Activated CD8-positive, alpha-beta T cell treated with anti-CD3 and anti-CD28 coated beads, Interleukin-2, amount 10 ng/mL, durations not matched to agents 7 days and 5 days (primary cell): ENCODE results near the gene AGPAT2. TPM values are rescaled to one million over a fixed set of nuclear protein-coding genes. Genes with fewer than 3 reads are reported as not detected.
"Not testable (repeated sequence)": the region's sequence is repeated elsewhere in the genome, so short reads cannot be mapped to it uniquely, and the experiment has no call there.

Experiments
- ATAC-seq: fragments of 150-1000 bp; cut with Tn5 transposase; one replicate; pipeline ENCODE4 v1.10.0; 2021; ENCODE audit warnings: moderate library complexity
- CTCF ChIA-PET: fragments of 350-600 bp; sonication (Branson Sonifier 250); formaldehyde crosslinking; loops from one replicate; lab custom pipeline; 2021; ENCODE audit warnings: antibody characterized with exemption; lab: Charles Lee
- POLR2A ChIA-PET: fragments of 350-600 bp; sonication (Branson Sonifier 250); formaldehyde crosslinking; loops from one replicate; lab custom pipeline; 2021; ENCODE audit warnings: antibody characterized with exemption; lab: Charles Lee
- DNase-seq: peaks from one replicate; pipeline ENCODE4 v3.0.0-alpha.2; 2020
- H3K27ac Mint-ChIP-seq: one replicate; pipeline ENCODE4 v1.8.0; 2021; ENCODE audit warnings: mild to moderate bottlenecking, mixed read lengths
- H3K27me3 Mint-ChIP-seq: one replicate; pipeline ENCODE4 v1.8.0; 2021; ENCODE audit warnings: low read depth, mixed read lengths
- H3K36me3 Mint-ChIP-seq: one replicate; pipeline ENCODE4 v1.8.0; 2021; ENCODE audit warnings: low read depth, mixed read lengths
- H3K4me1 Mint-ChIP-seq: one replicate; pipeline ENCODE4 v1.8.0; 2021; ENCODE audit warnings: low read depth, mixed read lengths
- H3K4me3 Mint-ChIP-seq: one replicate; pipeline ENCODE4 v1.8.0; 2021; ENCODE audit warnings: mild to moderate bottlenecking, mixed read lengths
- H3K9me3 Mint-ChIP-seq: one replicate; pipeline ENCODE4 v1.8.0; 2022; ENCODE audit warnings: mixed read lengths; ENCODE audit not compliant: insufficient read depth
- total RNA-seq, 2 experiments: library from RNA; stranded (reverse); gene quantifications; one replicate each; pipeline ENCODE4 v1.2.3, GENCODE V29; 2021

Gene AGPAT2
- total RNA-seq, 2 experiments from 2014 or later = 32.7 to 33.7 TPM

GRCh38 chr9:136711219-136711648, 24.0 kb upstream of the AGPAT2 start:
- DNase-seq, ATAC-seq, H3K27ac Mint-ChIP-seq, POLR2A ChIA-PET, H3K36me3 Mint-ChIP-seq, H3K9me3 Mint-ChIP-seq, H3K4me3 Mint-ChIP-seq, H3K4me1 Mint-ChIP-seq: not testable (repeated sequence)
- H3K27me3 Mint-ChIP-seq = peaks cover 34% of the 10 kb centered on the region
- CTCF ChIA-PET = interaction anchor here (1.0 kb wide), 1 partner anchor 9 kb away, joined by 3 read pairs; no protein-coding TSS in a partner anchor

- CTCF ChIA-PET = no interaction called here
- POLR2A ChIA-PET = no interaction called here
Measured at GRCh38 chr9:136710543-136710942, 23.3 kb upstream of the AGPAT2 start.

DNA sequence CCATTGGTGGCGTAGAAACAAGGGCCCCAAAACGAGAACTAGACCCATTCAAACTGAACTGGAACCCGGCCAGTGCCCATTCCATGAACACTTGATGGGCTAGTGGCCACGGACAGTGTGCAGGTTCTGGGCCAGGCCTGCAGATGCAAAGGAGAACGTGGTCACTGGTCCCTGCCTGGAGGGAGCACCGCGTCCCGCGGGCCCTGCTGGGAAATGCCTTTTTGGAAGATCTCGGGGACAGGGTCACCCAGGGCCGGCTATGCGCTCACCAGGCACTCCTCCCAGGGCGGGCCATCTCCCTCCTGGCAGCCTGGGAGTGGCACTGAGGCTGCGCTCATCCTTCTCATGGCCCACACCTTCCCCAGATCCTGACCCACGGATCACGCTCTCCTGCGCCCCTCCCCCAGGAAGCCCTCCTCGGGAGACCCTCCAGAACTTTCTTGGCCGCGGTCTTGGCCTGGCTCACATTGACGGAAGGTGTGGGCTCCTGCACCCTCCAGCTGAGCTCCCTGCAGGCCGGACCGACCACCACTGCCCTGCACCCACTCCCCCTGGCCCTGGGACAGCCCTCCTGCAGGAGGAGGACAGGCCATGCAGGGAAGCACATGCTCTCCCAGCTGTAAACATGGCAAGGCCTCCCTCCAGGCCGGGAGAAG, 22.3 kb upstream of the AGPAT2 start:
- H3K9me3 Mint-ChIP-seq = no peaks in the 10 kb centered on the region
- POLR2A ChIA-PET = interaction anchor here (0.6 to 0.9 kb wide), 2 partner anchors 17 to 246 kb away, joined by 3 to 4 read pairs; no protein-coding TSS in a partner anchor
- H3K4me1 Mint-ChIP-seq = peaks cover 4% of the 10 kb centered on the region
- peaks cover 44% of the 10 kb centered on the region for H3K27me3 Mint-ChIP-seq
- ATAC-seq = no peak
- CTCF ChIA-PET = no interaction called here
- DNase-seq = no peak
- no peaks in the 10 kb centered on the region for H3K36me3 Mint-ChIP-seq
- H3K4me3 Mint-ChIP-seq = no peak overlapping the region
- no peak overlapping the region for H3K27ac Mint-ChIP-seq

More at GRCh38 chr9:136710543-136710942, 23.3 kb upstream of the AGPAT2 start:
- DNase-seq (no peak), ATAC-seq (no peak)
- Mint-ChIP-seq H3K4me1 (peaks cover 4% of the 10 kb centered on the region), H3K36me3 (no peaks in the 10 kb centered on the region), H3K27me3 (peaks cover 38% of the 10 kb centered on the region), H3K9me3 (no peaks in the 10 kb centered on the region), H3K27ac (no peak overlapping the region), H3K4me3 (no peak overlapping the region)

- CTCF ChIA-PET = interaction anchor here (0.7 to 1.6 kb wide), 3 partner anchors 19 to 35 kb away, joined by 3 to 8 read pairs (median 4); no protein-coding TSS in a partner anchor
- DNase-seq = no peak
- POLR2A ChIA-PET = interaction anchor here (0.8 kb wide), 1 partner anchor 19 kb away, joined by 3 read pairs; no protein-coding TSS in a partner anchor
- Mint-ChIP-seq H3K9me3 (no peaks in the 10 kb centered on the region), H3K4me3 (no peak overlapping the region), H3K27me3 (peaks cover 31% of the 10 kb centered on the region), H3K27ac (no peak overlapping the region), H3K4me1 (peaks cover 8% of the 10 kb centered on the region), H3K36me3 (no peaks in the 10 kb centered on the region)
- no peak for ATAC-seq
Measured at GRCh38 chr9:136707849-136708517, 20.7 kb upstream of the AGPAT2 start.

DNA sequence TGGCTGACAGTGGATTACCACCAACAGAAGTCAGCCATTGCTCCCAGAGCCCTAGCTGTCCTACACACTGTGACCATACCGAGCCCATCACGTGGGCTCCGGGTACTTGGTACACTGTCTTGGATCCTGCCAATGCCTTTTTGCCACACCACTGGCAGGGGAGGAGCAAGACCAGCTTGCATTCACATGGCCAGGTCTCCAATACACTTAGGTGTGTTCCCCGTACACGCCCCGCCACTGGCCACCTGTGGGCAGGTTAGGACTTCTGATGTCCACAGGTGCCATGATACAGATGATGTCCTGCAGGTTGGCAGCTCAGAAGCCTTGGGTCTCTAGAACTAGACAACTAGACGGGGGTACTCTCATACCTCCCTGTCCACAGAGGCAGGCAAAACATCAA, 19.8 kb upstream of the AGPAT2 start:
- ATAC-seq = no peak
- no peak overlapping the region for H3K4me3 Mint-ChIP-seq
- peaks cover 34% of the 10 kb centered on the region for H3K27me3 Mint-ChIP-seq
- ChIA-PET CTCF (interaction anchor here (1.3 kb wide), 1 partner anchor 20 kb away, joined by 4 read pairs; no protein-coding TSS in a partner anchor), POLR2A (interaction anchor here (0.8 kb wide), 1 partner anchor 20 kb away, joined by 3 read pairs; no protein-coding TSS in a partner anchor)
- H3K4me1 Mint-ChIP-seq = peaks cover 10% of the 10 kb centered on the region
- no peak overlapping the region for H3K27ac Mint-ChIP-seq
- H3K9me3 Mint-ChIP-seq = no peaks in the 10 kb centered on the region
- DNase-seq = no peak
- H3K36me3 Mint-ChIP-seq = no peaks in the 10 kb centered on the region

- DNase-seq = no peak
- CTCF ChIA-PET = no interaction called here
- Mint-ChIP-seq H3K36me3 (no peaks in the 10 kb centered on the region), H3K4me1 (peaks cover 18% of the 10 kb centered on the region), H3K4me3 (no peak overlapping the region), H3K9me3 (no peaks in the 10 kb centered on the region), H3K27ac (no peak overlapping the region), H3K27me3 (peaks cover 23% of the 10 kb centered on the region)
- ATAC-seq = no peak
- POLR2A ChIA-PET = interaction anchor here (1.1 kb wide), 1 partner anchor 23 kb away, joined by 3 read pairs; no protein-coding TSS in a partner anchor
Measured at GRCh38 chr9:136705564-136705963, 18.3 kb upstream of the AGPAT2 start.

GRCh38 chr9:136704741-136705140, 17.5 kb upstream of the AGPAT2 start:
- H3K4me1 Mint-ChIP-seq = peaks cover 23% of the 10 kb centered on the region
- POLR2A ChIA-PET = interaction anchor here (1.1 kb wide), 1 partner anchor 24 kb away, joined by 3 read pairs; no protein-coding TSS in a partner anchor
- ATAC-seq, H3K36me3 Mint-ChIP-seq, H3K4me3 Mint-ChIP-seq, H3K9me3 Mint-ChIP-seq, CTCF ChIA-PET, DNase-seq, H3K27ac Mint-ChIP-seq: not testable (repeated sequence)
- peaks cover 19% of the 10 kb centered on the region for H3K27me3 Mint-ChIP-seq

DNA sequence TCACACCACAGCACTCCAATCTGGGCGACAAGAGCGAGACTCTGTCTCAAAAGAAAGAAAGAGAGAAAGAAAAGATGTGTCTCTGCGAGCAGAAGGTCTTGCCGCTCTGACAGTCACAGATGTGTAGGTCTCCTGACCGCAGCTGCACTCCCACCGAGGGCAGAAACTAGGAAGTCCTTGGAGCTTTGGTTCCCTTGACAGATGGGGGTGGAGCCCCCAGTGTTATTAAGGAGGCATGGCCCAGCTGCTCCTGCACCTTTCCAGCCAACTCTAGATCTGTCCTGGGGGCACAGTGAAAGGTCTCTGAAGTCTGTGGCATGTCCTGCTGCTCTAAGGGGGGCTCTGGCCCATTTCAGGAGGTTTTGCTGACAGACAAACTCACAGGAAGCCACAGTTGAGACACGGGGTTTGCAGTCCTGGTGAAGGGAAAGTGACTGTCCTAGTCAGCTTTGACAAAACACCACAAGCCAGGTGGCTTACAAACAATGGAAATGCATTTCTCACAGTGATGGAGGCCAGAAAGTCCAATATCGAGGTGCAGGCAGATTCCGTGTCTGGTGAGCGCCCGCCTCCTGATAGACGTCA, 16.1 kb upstream of the AGPAT2 start:
- Mint-ChIP-seq H3K27ac (no peak overlapping the region), H3K36me3 (no peaks in the 10 kb centered on the region), H3K4me1 (peaks cover 27% of the 10 kb centered on the region), H3K4me3 (no peak overlapping the region), H3K27me3 (peaks cover 22% of the 10 kb centered on the region), H3K9me3 (no peaks in the 10 kb centered on the region)
- POLR2A ChIA-PET = interaction anchor here (0.9 to 1.8 kb wide), 2 partner anchors 24 to 170 kb away, joined by 3 to 7 read pairs; no protein-coding TSS in a partner anchor
- ATAC-seq (no peak), DNase-seq (no peak)
- CTCF ChIA-PET = interaction anchor here (0.8 to 1.2 kb wide), 2 partner anchors 23 to 26 kb away, joined by 3 read pairs; no protein-coding TSS in a partner anchor

DNA sequence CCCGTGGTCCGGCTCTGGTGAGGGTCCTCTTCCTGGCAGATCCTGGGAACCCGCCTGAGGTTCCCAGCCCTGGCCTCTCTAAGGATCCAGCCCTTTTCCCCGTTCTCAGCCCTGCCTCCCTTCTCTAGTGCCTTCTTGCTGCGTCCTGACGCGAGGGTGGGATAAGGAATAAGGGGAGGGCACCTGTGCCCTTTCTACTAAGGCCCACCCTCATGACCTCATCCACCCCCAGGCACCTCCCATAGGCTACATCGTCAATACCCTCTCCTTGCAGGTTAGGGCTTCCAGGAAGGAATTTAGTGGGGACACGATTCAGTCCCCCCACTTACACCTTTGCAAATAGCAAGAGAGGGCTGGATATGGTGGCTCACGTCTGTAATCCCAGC, 14.4 kb upstream of the AGPAT2 start:
- peak overlapping the region; percentile 92 for H3K27ac Mint-ChIP-seq
- DNase-seq (no peak), ATAC-seq (no peak)
- ChIA-PET POLR2A (interaction anchor here (0.9 to 1.9 kb wide), 2 partner anchors 26 to 180 kb away, joined by 3 to 13 read pairs; no protein-coding TSS in a partner anchor), CTCF (interaction anchor here (1.0 to 2.2 kb wide), 4 partner anchors 26 to 338 kb away, joined by 3 to 23 read pairs (median 6); partner anchors contain the start of gene DNLZ)
- H3K4me3 Mint-ChIP-seq = peak overlapping the region; percentile 78
- peaks cover 27% of the 10 kb centered on the region for H3K27me3 Mint-ChIP-seq
- H3K4me1 Mint-ChIP-seq = peaks cover 34% of the 10 kb centered on the region
- no peaks in the 10 kb centered on the region for H3K9me3 Mint-ChIP-seq
- H3K36me3 Mint-ChIP-seq = no peaks in the 10 kb centered on the region

GRCh38 chr9:136700959-136701667, 13.9 kb upstream of the AGPAT2 start:
- ATAC-seq (peak; percentile 88), DNase-seq (peak; percentile 78)
- Mint-ChIP-seq H3K27me3 (peaks cover 27% of the 10 kb centered on the region), H3K4me3 (peak overlapping the region; percentile 78), H3K4me1 (peaks cover 39% of the 10 kb centered on the region), H3K9me3 (no peaks in the 10 kb centered on the region), H3K36me3 (no peaks in the 10 kb centered on the region), H3K27ac (peak overlapping the region; percentile 92)
- ChIA-PET POLR2A (interaction anchor here (0.7 to 1.9 kb wide), 3 partner anchors 26 to 180 kb away, joined by 3 to 13 read pairs (median 3); no protein-coding TSS in a partner anchor), CTCF (interaction anchor here (0.7 to 2.2 kb wide), 6 partner anchors 27 to 337 kb away, joined by 3 to 23 read pairs (median 4); partner anchors contain the start of gene DNLZ)
